OCI-LY1 (cell line): ENCODE results near the gene SYNE4.

Source experiments
- H2AFZ ChIP-seq: fragments of 200-600 bp; sonication (generic), shearing (Covaris generic); 2 replicates; pipeline ENCODE4 v1.6.0; 2014; ENCODE audit warnings: antibody characterized with exemption, mild to moderate bottlenecking, low read length
- H3F3A ChIP-seq: fragments of 200-600 bp; sonication (generic), shearing (Covaris generic); 2 replicates; pipeline ENCODE4 v1.6.0; 2014; ENCODE audit warnings: mild to moderate bottlenecking, antibody characterized with exemption, low read length, moderate library complexity; ENCODE audit not compliant: insufficient read depth
- H3K27ac ChIP-seq: fragments of 200-600 bp; sonication (generic); 2 replicates; pipeline ENCODE4 v1.5.1; 2014; ENCODE audit warnings: low read length, mixed run types, mild to moderate bottlenecking, low read depth; ENCODE audit not compliant: poor library complexity, severe bottlenecking
- H3K27me3 ChIP-seq: fragments of 200-600 bp; sonication (generic); 2 replicates; pipeline ENCODE4 v1.6.0; 2014; ENCODE audit warnings: antibody characterized with exemption, mild to moderate bottlenecking, low read length, moderate library complexity; ENCODE audit not compliant: insufficient read depth
- H3K36me3 ChIP-seq: fragments of 200-600 bp; sonication (generic); 2 replicates; pipeline ENCODE4 v1.6.1; 2014; ENCODE audit warnings: mild to moderate bottlenecking, antibody characterized with exemption, low read length, moderate library complexity, mixed read lengths; ENCODE audit not compliant: insufficient read depth
- H3K4me1 ChIP-seq: fragments of 200-600 bp; sonication (generic); 2 replicates; pipeline ENCODE4 v1.5.1; 2014; ENCODE audit warnings: mild to moderate bottlenecking, low read length, moderate library complexity; ENCODE audit not compliant: insufficient read depth, severe bottlenecking
- H3K4me2 ChIP-seq: fragments of 200-600 bp; sonication (generic), shearing (Covaris generic); 2 replicates; pipeline ENCODE4 v1.6.1; 2014; ENCODE audit warnings: low read length
- H3K4me3 ChIP-seq: fragments of 200-600 bp; sonication (generic); 2 replicates; pipeline ENCODE4 v1.5.1; 2014; ENCODE audit warnings: low read length, low read depth, mild to moderate bottlenecking, mixed read lengths; ENCODE audit not compliant: poor library complexity, severe bottlenecking
- H3K79me2 ChIP-seq: fragments of 200-600 bp; shearing (Covaris generic); 2 replicates; pipeline ENCODE4 v1.6.1; 2016; ENCODE audit warnings: mixed run types, low read length, mixed read lengths; ENCODE audit not compliant: insufficient read depth
- H3K9ac ChIP-seq: fragments of 200-600 bp; sonication (generic), shearing (Covaris generic); 2 replicates; pipeline ENCODE4 v1.6.1; 2014; ENCODE audit warnings: mild to moderate bottlenecking, low read length, mixed read lengths
- H3K9me2 ChIP-seq: fragments of 200-600 bp; sonication (generic), shearing (Covaris generic); 2 replicates; pipeline ENCODE4 v1.6.1; 2014; ENCODE audit warnings: low read depth, mild to moderate bottlenecking, low read length, mixed read lengths
- H3K9me3 ChIP-seq: fragments of 200-600 bp; shearing (Covaris generic); 2 replicates; pipeline ENCODE4 v1.6.1; 2014; ENCODE audit warnings: low read length, mixed read lengths
- H4K20me1 ChIP-seq: fragments of 200-600 bp; sonication (generic), shearing (Covaris generic); 2 replicates; pipeline ENCODE4 v1.6.0; 2016; ENCODE audit warnings: mild to moderate bottlenecking, low read length; ENCODE audit not compliant: insufficient read depth
- EZH2 ChIP-seq: fragments of 200-600 bp; sonication (generic), shearing (Covaris generic); IDR thresholded peaks from 2 replicates; pipeline ENCODE4 v1.8.0; 2017; ENCODE audit warnings: borderline replicate concordance, mixed run types, mild to moderate bottlenecking, antibody characterized with exemption, low read length, moderate library complexity, mixed read lengths
- TF ChIP-seq, protein P1 (sequence below): fragments of 200-600 bp; sonication (generic), shearing (Covaris generic); IDR thresholded peaks from 2 replicates; pipeline ENCODE4 v1.5.1; 2017; ENCODE audit warnings: mild to moderate bottlenecking, antibody characterized with exemption, low read length, moderate library complexity, mixed read lengths

Gene SYNE4

DNA sequence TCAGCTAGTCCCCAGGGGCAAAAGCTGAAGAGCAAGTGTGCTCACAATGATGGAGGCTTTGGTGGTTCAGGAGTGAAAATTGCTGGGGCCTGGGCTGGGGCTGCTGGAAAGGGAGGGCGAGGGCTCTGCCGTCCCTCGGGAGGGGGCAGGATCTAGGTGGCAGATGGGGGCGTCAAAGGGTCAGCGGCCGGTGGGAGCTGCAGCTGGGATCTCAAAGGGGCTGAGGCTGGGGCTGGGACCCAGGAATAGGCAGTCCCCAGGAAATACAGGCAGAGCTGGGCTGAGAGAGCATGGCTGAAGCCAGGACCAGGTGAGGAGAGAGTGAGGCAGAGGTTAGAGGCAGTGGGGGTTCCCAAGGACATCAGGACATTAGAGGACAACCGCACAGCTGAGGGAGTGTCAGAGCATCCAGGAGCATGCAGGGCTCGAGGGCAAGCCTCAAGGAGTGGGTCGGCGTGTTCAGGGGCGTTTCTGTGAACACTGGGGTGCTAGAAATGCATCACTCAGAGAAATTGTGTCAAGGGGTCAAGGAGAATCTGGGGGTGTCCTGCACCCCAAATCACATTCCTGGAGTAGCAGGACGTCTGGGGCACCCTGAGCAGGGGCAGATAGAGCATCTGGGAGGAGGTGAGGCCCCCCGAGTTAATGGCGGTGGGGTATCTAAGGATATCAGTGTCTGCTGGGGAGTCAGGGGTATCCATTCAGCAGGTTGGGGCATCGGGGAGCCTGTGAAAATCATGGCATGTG, 1.2 kb upstream of the SYNE4 start:
- H2AFZ ChIP-seq = no peak overlapping the region
- H4K20me1 ChIP-seq = no peaks in the 10 kb centered on the region
- H3K27ac ChIP-seq = no peak overlapping the region
- H3K79me2 ChIP-seq = no peaks in the 10 kb centered on the region
- H3K4me2 ChIP-seq = peak overlapping the region; percentile 50
- peak overlapping the region; percentile 44 for H3K4me3 ChIP-seq
- H3K9me2 ChIP-seq = no peaks in the 10 kb centered on the region
- H3K36me3 ChIP-seq = no peaks in the 10 kb centered on the region; the same call in 1 of the 2 replicates
- H3K27me3 ChIP-seq = peaks cover 5% of the 10 kb centered on the region; the same call in 1 of the 2 replicates
- TF ChIP-seq, protein P1, sequence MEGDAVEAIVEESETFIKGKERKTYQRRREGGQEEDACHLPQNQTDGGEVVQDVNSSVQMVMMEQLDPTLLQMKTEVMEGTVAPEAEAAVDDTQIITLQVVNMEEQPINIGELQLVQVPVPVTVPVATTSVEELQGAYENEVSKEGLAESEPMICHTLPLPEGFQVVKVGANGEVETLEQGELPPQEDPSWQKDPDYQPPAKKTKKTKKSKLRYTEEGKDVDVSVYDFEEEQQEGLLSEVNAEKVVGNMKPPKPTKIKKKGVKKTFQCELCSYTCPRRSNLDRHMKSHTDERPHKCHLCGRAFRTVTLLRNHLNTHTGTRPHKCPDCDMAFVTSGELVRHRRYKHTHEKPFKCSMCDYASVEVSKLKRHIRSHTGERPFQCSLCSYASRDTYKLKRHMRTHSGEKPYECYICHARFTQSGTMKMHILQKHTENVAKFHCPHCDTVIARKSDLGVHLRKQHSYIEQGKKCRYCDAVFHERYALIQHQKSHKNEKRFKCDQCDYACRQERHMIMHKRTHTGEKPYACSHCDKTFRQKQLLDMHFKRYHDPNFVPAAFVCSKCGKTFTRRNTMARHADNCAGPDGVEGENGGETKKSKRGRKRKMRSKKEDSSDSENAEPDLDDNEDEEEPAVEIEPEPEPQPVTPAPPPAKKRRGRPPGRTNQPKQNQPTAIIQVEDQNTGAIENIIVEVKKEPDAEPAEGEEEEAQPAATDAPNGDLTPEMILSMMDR = no peak
- TF ChIP-seq EZH2 = no peak
- H3K9me3 ChIP-seq = no peaks in the 10 kb centered on the region
- no peak overlapping the region; the same call in 1 of the 2 replicates for H3K9ac ChIP-seq
- H3K4me1 ChIP-seq = peaks cover 23% of the 10 kb centered on the region
- no peaks in the 10 kb centered on the region for H3F3A ChIP-seq

DNA sequence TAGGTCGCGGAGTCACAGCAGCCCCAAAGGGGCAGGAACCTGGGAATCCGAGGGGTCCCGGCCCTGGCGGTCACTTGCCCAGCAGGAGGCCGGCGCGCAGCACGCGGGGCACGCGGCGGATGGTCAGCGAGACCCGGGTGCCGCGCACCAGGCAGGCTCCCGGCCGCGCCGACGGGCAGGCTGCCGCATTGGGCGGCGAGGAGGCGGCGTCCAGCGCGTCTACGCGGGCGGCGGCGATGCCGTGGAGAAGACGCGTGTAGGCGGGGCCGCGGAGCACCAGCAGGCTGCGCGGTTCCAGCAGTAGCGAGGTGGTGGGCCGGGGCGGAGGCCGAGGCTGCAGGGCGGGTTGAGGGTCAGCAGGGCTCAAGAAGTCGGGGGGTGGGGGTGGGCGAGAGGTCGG, 607 bp upstream of the SYNE4 start:
- H3K9me2 ChIP-seq = no peaks in the 10 kb centered on the region
- H4K20me1 ChIP-seq = no peaks in the 10 kb centered on the region
- H3F3A ChIP-seq = no peaks in the 10 kb centered on the region
- peaks cover 20% of the 10 kb centered on the region for H3K4me1 ChIP-seq
- H3K4me2 ChIP-seq = peak overlapping the region; percentile 50
- peaks cover 5% of the 10 kb centered on the region; the same call in 1 of the 2 replicates for H3K27me3 ChIP-seq
- no peak overlapping the region for H3K27ac ChIP-seq
- peak overlapping the region; percentile 44; the same call in 1 of the 2 replicates for H3K9ac ChIP-seq
- peak overlapping the region; percentile 44 for H3K4me3 ChIP-seq
- H3K9me3 ChIP-seq = no peaks in the 10 kb centered on the region
- no peak overlapping the region for H2AFZ ChIP-seq
- no peaks in the 10 kb centered on the region; the same call in 1 of the 2 replicates for H3K36me3 ChIP-seq
- TF ChIP-seq EZH2 = no peak
- TF ChIP-seq, protein P1 = no peak
- H3K79me2 ChIP-seq = no peaks in the 10 kb centered on the region

DNA sequence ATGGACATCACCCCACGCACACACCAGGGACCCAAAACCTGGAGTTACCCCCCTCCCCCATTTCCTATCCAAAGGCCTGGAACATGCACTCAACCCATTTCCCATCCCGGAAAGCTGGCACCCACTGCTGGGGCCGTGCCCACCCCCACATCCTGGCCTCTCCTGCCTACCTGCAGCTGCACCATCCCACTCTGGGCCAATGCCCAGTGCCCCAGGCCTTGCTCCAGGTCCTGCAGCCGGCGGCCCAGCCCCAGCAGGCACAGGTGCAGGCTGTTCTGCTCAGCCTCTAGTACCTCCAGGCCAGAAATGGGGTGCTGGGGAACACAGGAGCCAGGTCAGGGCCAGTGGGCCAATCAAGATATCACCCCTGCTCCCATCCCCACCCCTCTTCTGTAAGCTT, 1.7 kb downstream of the SYNE4 start:
- Histone ChIP-seq H3K4me3 (no peak overlapping the region), H3K9me2 (no peaks in the 10 kb centered on the region), H3K27me3 (peaks cover 5% of the 10 kb centered on the region; the same call in 1 of the 2 replicates), H3K4me2 (no peak overlapping the region), H3K27ac (no peak overlapping the region), H3K4me1 (peaks cover 12% of the 10 kb centered on the region), H3K9ac (no peak overlapping the region), H4K20me1 (no peaks in the 10 kb centered on the region), H3F3A (no peaks in the 10 kb centered on the region), H3K36me3 (peaks cover under 1% of the 10 kb centered on the region; the same call in 1 of the 2 replicates), H3K9me3 (no peaks in the 10 kb centered on the region), H3K79me2 (no peaks in the 10 kb centered on the region), H2AFZ (no peak overlapping the region)
- TF ChIP-seq, protein P1 = no peak
- TF ChIP-seq EZH2 = no peak
